Neural cell (in vitro differentiated cells): ENCODE data around the gene TMC1. TPM values are rescaled to one million over a fixed set of nuclear protein-coding genes. Genes with fewer than 3 reads are reported as not detected.

Source experiments
- H2AFZ ChIP-seq: fragments of 200-600, 300-800 bp; sonication (generic), shearing (Covaris generic); 2 replicates; pipeline ENCODE4 v1.6.0; 2014; ENCODE audit warnings: low read depth, mild to moderate bottlenecking, antibody characterized with exemption, low read length, moderate library complexity
- H3F3A ChIP-seq: fragments of 200-600 bp; shearing (Covaris generic); 2 replicates; pipeline ENCODE4 v1.6.1; 2016; ENCODE audit warnings: mild to moderate bottlenecking, moderate library complexity, mixed read lengths, antibody characterized with exemption, low read length; ENCODE audit not compliant: insufficient read depth, poor library complexity, severe bottlenecking
- H3K27ac ChIP-seq: fragments of 200-600, 300-800 bp; sonication (generic), shearing (Covaris generic); 2 replicates; pipeline ENCODE4 v1.5.1; 2014; ENCODE audit warnings: mild to moderate bottlenecking, low read length, moderate library complexity
- H3K27me3 ChIP-seq: fragments of 300-800, 200-600 bp; sonication (generic), shearing (Covaris generic); 2 replicates; pipeline ENCODE4 v1.6.0; 2014; ENCODE audit warnings: mild to moderate bottlenecking, low read depth, low read length, moderate library complexity; ENCODE audit not compliant: insufficient read depth
- H3K36me3 ChIP-seq: fragments of 300-800, 200-600 bp; sonication (generic), shearing (Covaris generic); 2 replicates; pipeline ENCODE4 v1.5.1; 2014; ENCODE audit warnings: mild to moderate bottlenecking, antibody characterized with exemption, low read length, moderate library complexity; ENCODE audit not compliant: insufficient read depth
- H3K4me2 ChIP-seq: fragments of 300-800, 200-600 bp; sonication (generic), shearing (Covaris generic); 2 replicates; pipeline ENCODE4 v1.6.0; 2014; ENCODE audit warnings: mild to moderate bottlenecking, low read length
- H3K4me3 ChIP-seq: fragments of 300-800, 200-600 bp; sonication (generic), shearing (Covaris generic); 2 replicates; pipeline ENCODE4 v1.5.1; 2014; ENCODE audit warnings: mild to moderate bottlenecking, low read length, moderate library complexity
- H3K79me2 ChIP-seq: fragments of 200-600 bp; shearing (Covaris generic); replicated peaks from 2 replicates; pipeline ENCODE4 v1.6.0; 2014; ENCODE audit warnings: mild to moderate bottlenecking, low read length, moderate library complexity; ENCODE audit not compliant: insufficient read depth
- H3K9ac ChIP-seq: fragments of 300-800, 200-600 bp; sonication (generic), shearing (Covaris generic); 2 replicates; pipeline ENCODE4 v1.6.1; 2016; ENCODE audit warnings: mild to moderate bottlenecking, low read length, mixed read lengths
- H3K9me2 ChIP-seq: fragments of 200-600 bp; shearing (Covaris generic); 2 replicates; pipeline ENCODE4 v1.6.1; 2016; ENCODE audit warnings: mild to moderate bottlenecking, low read length, mixed read lengths; ENCODE audit not compliant: insufficient read depth
- H3K9me3 ChIP-seq: fragments of 200-600, 300-800 bp; sonication (generic), shearing (Covaris generic); 2 replicates; pipeline ENCODE4 v1.6.1; 2016; ENCODE audit warnings: mild to moderate bottlenecking, mixed run types, low read length, moderate library complexity, mixed read lengths
- H4K20me1 ChIP-seq: fragments of 200-600 bp; shearing (Covaris generic); 2 replicates; pipeline ENCODE4 v1.6.1; 2016; ENCODE audit warnings: mild to moderate bottlenecking, mixed run types; ENCODE audit not compliant: insufficient read depth
- CTCF ChIP-seq: fragments of 450-650 bp; IDR thresholded peaks from 2 replicates; pipeline ENCODE4 v1.5.1; 2014; ENCODE audit warnings: antibody characterized with exemption, mild to moderate bottlenecking, moderate library complexity; ENCODE audit not compliant: poor library complexity, severe bottlenecking
- EP300 ChIP-seq: fragments of 450-650 bp; conservative IDR thresholded peaks from 2 replicates; pipeline ENCODE4 v1.6.1; 2014; ENCODE audit warnings: antibody characterized with exemption, mild to moderate bottlenecking, moderate library complexity; ENCODE audit not compliant: poor library complexity, severe bottlenecking
- EZH2 ChIP-seq: fragments of 200-600, 300-800 bp; shearing (Covaris generic), sonication (generic); IDR thresholded peaks from 2 replicates; pipeline ENCODE4 v1.6.1; 2014; ENCODE audit warnings: antibody characterized with exemption, low read length, borderline replicate concordance, mild to moderate bottlenecking; ENCODE audit not compliant: insufficient read depth, poor library complexity, severe bottlenecking
- MXI1 ChIP-seq: fragments of 450-650 bp; conservative IDR thresholded peaks from 2 replicates; pipeline ENCODE4 v1.6.1; 2014; ENCODE audit warnings: antibody characterized with exemption, mild to moderate bottlenecking; ENCODE audit not compliant: poor library complexity, severe bottlenecking
- POLR2AphosphoS5 ChIP-seq: IDR thresholded peaks from 2 replicates; pipeline ENCODE4 v1.6.1; 2012
- RAD21 ChIP-seq: fragments of 450-650 bp; conservative IDR thresholded peaks from 2 replicates; pipeline ENCODE4 v1.6.1; 2014; ENCODE audit warnings: antibody characterized with exemption, mild to moderate bottlenecking, moderate library complexity
- REST ChIP-seq: IDR thresholded peaks from 2 replicates; pipeline ENCODE4 v1.6.1; 2012; ENCODE audit warnings: borderline replicate concordance
- SMC3 ChIP-seq: fragments of 450-650 bp; conservative IDR thresholded peaks from 2 replicates; pipeline ENCODE4 v1.6.1; 2014; ENCODE audit warnings: antibody characterized with exemption, mild to moderate bottlenecking, moderate library complexity; ENCODE audit not compliant: poor library complexity
- TAF1 ChIP-seq: IDR thresholded peaks from 2 replicates; pipeline ENCODE4 v1.6.1; 2012; ENCODE audit warnings: low read depth
- polyA plus RNA-seq: library from polyadenylated mRNA; depleted of rRNA; stranded (reverse); fragments of >200 nt; gene quantifications from 2 replicates; pipeline ENCODE4 v1.2.3, GENCODE V29; 2014

The TMC1 gene
- polyA plus RNA-seq, 1 donor from 2014 or later = not detected

- no peak for TF ChIP-seq SMC3
- no peak for TF ChIP-seq POLR2AphosphoS5
- TF ChIP-seq EZH2 = no peak
- TF ChIP-seq CTCF = no peak
- TF ChIP-seq MXI1 = no peak
- no peak for TF ChIP-seq REST
- TF ChIP-seq EP300 = no peak
- no peak for TF ChIP-seq TAF1
- TF ChIP-seq RAD21 = no peak
- Histone ChIP-seq H3K4me3 (no peak overlapping the region), H3K79me2 (no peaks in the 10 kb centered on the region), H3F3A (no peaks in the 10 kb centered on the region), H3K36me3 (no peaks in the 10 kb centered on the region), H4K20me1 (no peaks in the 10 kb centered on the region), H3K9me3 (no peaks in the 10 kb centered on the region), H3K4me2 (no peak overlapping the region), H3K9ac (no peak overlapping the region), H2AFZ (no peak overlapping the region), H3K27me3 (no peaks in the 10 kb centered on the region), H3K9me2 (no peaks in the 10 kb centered on the region), H3K27ac (no peak overlapping the region)
Observed at GRCh38 chr9:72565535-72565934, 44.1 kb downstream of the TMC1 start.

- H3K9me3 ChIP-seq = no peaks in the 10 kb centered on the region
- no peak for TF ChIP-seq SMC3
- TF ChIP-seq CTCF = no peak
- no peak for TF ChIP-seq POLR2AphosphoS5
- no peak for TF ChIP-seq EP300
- no peak for TF ChIP-seq REST
- TF ChIP-seq EZH2 = no peak
- no peak for TF ChIP-seq MXI1
- no peak for TF ChIP-seq RAD21
- TF ChIP-seq TAF1 = no peak
- H3K79me2 ChIP-seq = no peaks in the 10 kb centered on the region
- H3K27ac ChIP-seq = no peak overlapping the region
- H3K27me3 ChIP-seq = no peaks in the 10 kb centered on the region
- no peak overlapping the region for H2AFZ ChIP-seq
- no peak overlapping the region for H3K4me2 ChIP-seq
- no peaks in the 10 kb centered on the region for H3K9me2 ChIP-seq
- no peak overlapping the region for H3K4me3 ChIP-seq
- no peaks in the 10 kb centered on the region for H3F3A ChIP-seq
- no peak overlapping the region for H3K9ac ChIP-seq
- no peaks in the 10 kb centered on the region for H3K36me3 ChIP-seq
- H4K20me1 ChIP-seq = no peaks in the 10 kb centered on the region
Observed at GRCh38 chr9:72574156-72574810, 52.9 kb downstream of the TMC1 start.
